LNCAP (cell line): ENCODE data around the gene CHD2.

Experiments
- TF ChIP-seq, protein P1 (sequence below): fragments of 450-650 bp; IDR thresholded peaks from 2 replicates; pipeline ENCODE4 v1.5.1; 2017; ENCODE audit warnings: mild to moderate bottlenecking

Gene CHD2

DNA sequence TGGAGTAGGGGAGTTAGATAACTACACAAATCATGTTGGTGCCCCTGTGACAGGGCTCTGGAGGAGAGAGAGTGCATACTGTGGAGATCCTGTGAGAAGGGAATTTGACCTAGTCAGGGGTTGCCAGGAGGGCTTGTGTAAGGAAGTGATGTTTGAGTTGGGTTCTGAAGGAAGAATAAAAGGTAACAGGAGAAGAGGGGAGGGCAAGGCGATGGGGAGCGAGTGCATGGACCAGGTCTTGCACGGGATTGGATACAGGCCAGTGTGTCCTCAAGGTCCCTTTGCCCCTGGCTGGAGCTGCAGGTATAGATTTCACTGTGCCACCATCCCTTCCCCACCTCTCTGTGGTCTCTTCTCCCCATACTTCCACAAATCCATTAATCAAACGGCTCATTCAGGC, 105.0 kb downstream of the CHD2 start:
- TF ChIP-seq, protein P1, sequence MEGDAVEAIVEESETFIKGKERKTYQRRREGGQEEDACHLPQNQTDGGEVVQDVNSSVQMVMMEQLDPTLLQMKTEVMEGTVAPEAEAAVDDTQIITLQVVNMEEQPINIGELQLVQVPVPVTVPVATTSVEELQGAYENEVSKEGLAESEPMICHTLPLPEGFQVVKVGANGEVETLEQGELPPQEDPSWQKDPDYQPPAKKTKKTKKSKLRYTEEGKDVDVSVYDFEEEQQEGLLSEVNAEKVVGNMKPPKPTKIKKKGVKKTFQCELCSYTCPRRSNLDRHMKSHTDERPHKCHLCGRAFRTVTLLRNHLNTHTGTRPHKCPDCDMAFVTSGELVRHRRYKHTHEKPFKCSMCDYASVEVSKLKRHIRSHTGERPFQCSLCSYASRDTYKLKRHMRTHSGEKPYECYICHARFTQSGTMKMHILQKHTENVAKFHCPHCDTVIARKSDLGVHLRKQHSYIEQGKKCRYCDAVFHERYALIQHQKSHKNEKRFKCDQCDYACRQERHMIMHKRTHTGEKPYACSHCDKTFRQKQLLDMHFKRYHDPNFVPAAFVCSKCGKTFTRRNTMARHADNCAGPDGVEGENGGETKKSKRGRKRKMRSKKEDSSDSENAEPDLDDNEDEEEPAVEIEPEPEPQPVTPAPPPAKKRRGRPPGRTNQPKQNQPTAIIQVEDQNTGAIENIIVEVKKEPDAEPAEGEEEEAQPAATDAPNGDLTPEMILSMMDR, result no peak

DNA sequence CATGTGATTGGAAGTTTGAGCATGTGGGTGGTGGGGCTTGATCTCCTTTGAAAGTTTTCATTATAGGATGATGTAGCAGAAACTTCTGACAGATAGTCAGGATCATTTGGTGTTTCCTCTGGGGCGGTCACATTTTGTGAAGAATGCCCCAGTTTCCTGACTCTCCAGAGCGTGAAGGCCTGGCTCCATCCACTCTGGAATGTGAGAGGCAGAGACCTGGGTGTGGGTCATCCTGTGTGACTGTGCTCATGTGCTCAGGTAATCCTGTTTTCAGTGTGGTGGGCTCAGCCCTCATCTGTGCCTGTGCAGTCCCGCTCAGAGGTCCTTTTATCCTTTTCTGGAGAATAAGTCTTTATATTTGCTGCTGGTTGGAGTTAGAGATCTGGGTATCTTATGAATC, 107.9 kb downstream of the CHD2 start:
- TF ChIP-seq, protein P1, result no peak

DNA sequence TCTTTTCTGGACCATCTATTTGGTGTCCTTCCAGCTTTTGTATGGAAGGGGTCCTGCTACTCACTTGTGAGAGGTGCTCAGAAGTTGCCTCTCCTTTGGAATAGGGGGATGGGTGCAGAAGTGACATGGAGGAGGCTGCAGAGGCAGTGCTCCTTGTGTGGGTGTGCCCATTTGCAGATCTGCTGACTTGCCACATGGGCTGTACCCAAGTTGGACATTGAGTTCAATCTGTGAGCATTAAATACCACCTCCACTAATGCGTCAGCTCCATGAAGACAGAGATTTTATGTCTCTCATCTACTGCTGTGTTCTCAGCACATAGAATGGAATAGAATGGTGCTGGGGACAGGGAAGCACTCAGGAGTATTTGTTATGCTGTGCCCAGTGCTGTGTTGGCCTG, 112.7 kb downstream of the CHD2 start:
- TF ChIP-seq, protein P1, result no peak

DNA sequence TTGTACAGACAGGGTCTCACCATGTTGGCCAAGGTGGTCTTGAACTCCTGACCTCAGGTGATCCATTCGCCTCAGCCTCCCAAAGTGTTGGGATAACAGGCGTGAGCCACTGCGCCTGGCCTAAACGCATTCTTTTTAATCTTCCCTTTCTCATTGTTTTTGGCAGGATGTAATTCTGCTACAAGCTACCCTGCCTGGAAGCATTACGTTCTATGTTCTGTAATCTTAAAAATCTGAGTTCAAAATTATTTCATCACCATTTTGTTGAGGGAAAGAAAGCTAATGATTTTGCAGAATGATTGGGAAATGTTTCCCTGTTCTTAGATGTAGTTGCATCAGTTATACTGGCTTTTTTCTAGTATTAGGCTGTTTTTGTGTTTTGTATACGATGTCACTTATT, 117.4 kb downstream of the CHD2 start:
- TF ChIP-seq, protein P1, result no peak

DNA sequence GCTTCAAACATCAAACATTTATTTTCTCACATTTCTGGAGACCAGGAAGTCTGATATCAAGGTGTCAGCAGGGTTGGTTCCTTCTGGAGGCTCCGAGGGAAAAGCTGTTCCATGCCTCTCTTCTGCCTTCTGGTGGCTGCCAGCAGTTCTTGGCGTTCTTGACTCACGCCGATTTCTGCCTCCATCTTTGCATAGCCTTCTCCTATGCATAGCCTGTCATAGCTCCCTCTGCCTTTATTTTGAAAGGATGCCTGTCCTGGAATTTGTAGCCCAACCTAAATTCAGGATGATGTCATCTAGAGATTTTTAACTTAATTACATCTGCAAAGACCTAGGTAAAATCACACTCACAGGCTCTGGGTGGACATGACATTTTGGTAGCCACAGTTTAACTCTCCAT, 118.5 kb downstream of the CHD2 start:
- TF ChIP-seq, protein P1, result peak; percentile 50

DNA sequence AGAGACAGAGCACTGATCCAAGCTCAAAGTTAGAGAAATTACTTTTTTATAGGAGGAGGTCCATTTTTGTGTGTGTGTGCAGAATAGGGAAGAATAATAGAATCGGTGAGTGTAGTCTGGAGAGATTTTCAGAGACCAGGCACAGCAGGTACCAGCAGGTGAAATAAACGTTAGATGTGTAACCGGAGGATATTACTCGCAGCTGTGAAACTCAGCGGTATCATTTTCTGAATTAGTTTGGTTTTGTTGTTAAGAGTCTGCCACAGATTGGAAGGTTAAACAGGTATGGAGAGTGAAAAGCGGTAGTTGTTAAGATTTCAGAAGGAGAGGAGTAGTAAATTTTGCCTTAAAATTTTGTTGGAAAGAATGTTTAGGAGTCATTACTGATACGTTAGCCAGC, 119.0 kb downstream of the CHD2 start:
- TF ChIP-seq, protein P1, result no peak

DNA sequence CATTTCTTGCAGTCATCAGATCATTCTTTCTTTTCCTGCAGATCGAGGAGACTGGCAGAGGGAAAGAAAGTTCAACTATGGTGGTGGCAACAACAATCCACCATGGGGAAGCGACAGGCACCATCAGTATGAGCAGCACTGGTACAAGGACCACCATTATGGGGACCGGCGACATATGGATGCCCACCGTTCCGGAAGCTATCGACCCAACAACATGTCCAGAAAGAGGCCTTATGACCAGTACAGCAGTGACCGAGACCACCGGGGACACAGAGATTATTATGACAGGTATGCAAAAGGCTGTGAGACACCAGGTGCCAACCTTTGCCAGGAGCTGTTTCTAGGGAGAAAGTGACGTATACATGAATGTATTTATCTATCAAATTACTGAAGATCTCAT, 119.8 kb downstream of the CHD2 start:
- TF ChIP-seq, protein P1, result no peak
